Glutamatergic neuron (in vitro differentiated cells): Measurements from ENCODE around the gene AKNA. TPM values are rescaled to one million over a fixed set of nuclear protein-coding genes. Genes with fewer than 3 reads are reported as not detected.

Experiments used
- DNase-seq: peaks from one replicate; pipeline ENCODE4 v3.0.0; 2022
- H3K27ac Mint-ChIP-seq: one replicate; pipeline ENCODE4 v1.8.0; 2020; ENCODE audit warnings: mild to moderate bottlenecking, mixed read lengths, inconsistent platforms; ENCODE audit not compliant: unreplicated experiment
- H3K27me3 Mint-ChIP-seq: one replicate; pipeline ENCODE4 v1.8.0; 2020; ENCODE audit warnings: mild to moderate bottlenecking, moderate library complexity, mixed read lengths, inconsistent platforms; ENCODE audit not compliant: unreplicated experiment
- H3K36me3 Mint-ChIP-seq: one replicate; pipeline ENCODE4 v1.8.0; 2020; ENCODE audit warnings: mild to moderate bottlenecking, mixed read lengths, inconsistent platforms; ENCODE audit not compliant: unreplicated experiment
- H3K4me1 Mint-ChIP-seq: one replicate; pipeline ENCODE4 v1.8.0; 2020; ENCODE audit warnings: mild to moderate bottlenecking, low read depth, mixed read lengths, inconsistent platforms; ENCODE audit not compliant: unreplicated experiment
- H3K4me3 Mint-ChIP-seq: one replicate; pipeline ENCODE4 v1.8.0; 2020; ENCODE audit warnings: mild to moderate bottlenecking, mixed read lengths, inconsistent platforms; ENCODE audit not compliant: unreplicated experiment
- H3K9me3 Mint-ChIP-seq: one replicate; pipeline ENCODE4 v1.8.0; 2020; ENCODE audit warnings: mild to moderate bottlenecking, moderate library complexity, mixed read lengths, inconsistent platforms; ENCODE audit not compliant: unreplicated experiment
- CTCF ChIP-seq: fragments of 200-600 bp; sonication (generic); IDR thresholded peaks from one replicate; pipeline ENCODE4 v1.5.0; 2021; ENCODE audit not compliant: partially characterized antibody, unreplicated experiment
- total RNA-seq: library from RNA; stranded (reverse); fragmentation: NEBNext Ultra II Directional; extraction: Animal tissue kit (Norgen Biotek cat#: 25700); gene quantifications from one replicate; pipeline ENCODE4 v1.2.1, GENCODE V29; 2021; ENCODE audit not compliant: unreplicated experiment

The AKNA gene
- total RNA-seq, 1 donor from 2014 or later, result 32.6 TPM

- no peak for DNase-seq
- no peak overlapping the region for H3K4me3 Mint-ChIP-seq
- no peaks in the 10 kb centered on the region for H3K36me3 Mint-ChIP-seq
- peaks cover 12% of the 10 kb centered on the region for H3K4me1 Mint-ChIP-seq
- H3K9me3 Mint-ChIP-seq, result peaks cover 5% of the 10 kb centered on the region
- no peak for TF ChIP-seq CTCF
- peaks cover 2% of the 10 kb centered on the region for H3K27me3 Mint-ChIP-seq
- no peak overlapping the region for H3K27ac Mint-ChIP-seq
These were observed 20.1 kb upstream of the AKNA start for GRCh38 chr9:114407889-114408288.

- no peaks in the 10 kb centered on the region for H3K36me3 Mint-ChIP-seq
- no peak overlapping the region for H3K27ac Mint-ChIP-seq
- H3K4me3 Mint-ChIP-seq, result no peak overlapping the region
- H3K27me3 Mint-ChIP-seq, result peaks cover 3% of the 10 kb centered on the region
- peaks cover 5% of the 10 kb centered on the region for H3K9me3 Mint-ChIP-seq
- DNase-seq, result no peak
- peaks cover 8% of the 10 kb centered on the region for H3K4me1 Mint-ChIP-seq
- no peak for TF ChIP-seq CTCF
These were observed 18.7 kb upstream of the AKNA start for GRCh38 chr9:114406441-114406840.

GRCh38 chr9:114405294-114406034 lies 17.7 kb upstream of the AKNA start:
- Mint-ChIP-seq H3K4me1 (peaks cover 9% of the 10 kb centered on the region), H3K4me3 (no peak overlapping the region), H3K27me3 (peaks cover 3% of the 10 kb centered on the region), H3K9me3 (peaks cover 3% of the 10 kb centered on the region), H3K36me3 (no peaks in the 10 kb centered on the region), H3K27ac (no peak overlapping the region)
- peak; percentile 64 for TF ChIP-seq CTCF
- DNase-seq, result peak; percentile 83

GRCh38 chr9:114404531-114404930 lies 16.7 kb upstream of the AKNA start:
- H3K4me3 Mint-ChIP-seq, result no peak overlapping the region
- DNase-seq, result no peak
- peaks cover 9% of the 10 kb centered on the region for H3K4me1 Mint-ChIP-seq
- H3K27me3 Mint-ChIP-seq, result peaks cover 3% of the 10 kb centered on the region
- TF ChIP-seq CTCF, result no peak
- H3K27ac Mint-ChIP-seq, result no peak overlapping the region
- peaks cover under 1% of the 10 kb centered on the region for H3K9me3 Mint-ChIP-seq
- no peaks in the 10 kb centered on the region for H3K36me3 Mint-ChIP-seq

- DNase-seq, result no peak
- TF ChIP-seq CTCF, result no peak
- H3K27me3 Mint-ChIP-seq, result peaks cover 3% of the 10 kb centered on the region
These were observed 15.5 kb upstream of the AKNA start for GRCh38 chr9:114403153-114403756.

More at GRCh38 chr9:114403153-114403756, 15.5 kb upstream of the AKNA start:
- no peak overlapping the region for H3K4me3 Mint-ChIP-seq
- H3K27ac Mint-ChIP-seq, result no peak overlapping the region
- H3K36me3 Mint-ChIP-seq, result no peaks in the 10 kb centered on the region
- H3K4me1 Mint-ChIP-seq, result peaks cover 2% of the 10 kb centered on the region
- no peaks in the 10 kb centered on the region for H3K9me3 Mint-ChIP-seq
